H1 (cell line): ENCODE data around the gene BABAM1. TPM values are rescaled to one million over a fixed set of nuclear protein-coding genes. Genes with fewer than 3 reads are reported as not detected.

Experiments used
- SIN3A ChIP-seq, 2 experiments: IDR thresholded peaks in 1 of 2; conservative IDR thresholded peaks in 1 of 2; 2 replicates each; pipeline ENCODE4 v1.6.1; 2011 to 2012; ENCODE audit warnings: low read length in 2 of 2, improper control_type of control experiment in 1 of 2, low read depth in 1 of 2, mild to moderate bottlenecking in 1 of 2
- polyA plus RNA-seq, 7 experiments: library from polyadenylated mRNA; depleted of rRNA in 3 of 7; stranded (reverse) in 5 of 7; unstranded in 2 of 7; fragments of >200 nt in 5 of 7; fragments of 200-250 nt in 2 of 7; gene quantifications; 1 replicate in 5 of 7; 2 replicates in 1 of 7; 4 replicates in 1 of 7; pipeline versions ENCODE4 v1.2.1 to v1.2.3, GENCODE V29; 2011 to 2013; ENCODE audit warnings: missing spikeins in 2 of 7, mixed read lengths in 2 of 7
- total RNA-seq: library from RNA; stranded (reverse); fragmentation: NEBNext Ultra II Directional; extraction: Animal tissue kit (Norgen Biotek cat#: 25700); gene quantifications from 2 replicates; pipeline ENCODE4 v1.2.1, GENCODE V29; 2021

BABAM1 gene
- total and polyA plus RNA-seq, 2 of the 8 experiments (the other 6 are each of a cell fraction or from before 2014, with no cell fraction given), result 127 to 133 TPM

- TF ChIP-seq SIN3A (conservative IDR thresholded peaks at IDR 0.05 in 1 of 2, IDR thresholded peaks at IDR 0.05 in 1 of 2; ENCODE audit: low read depth in 1 of 2, low read length in 2 of 2), result no peak
Observed at GRCh38 chr19:17240826-17241399, 26.3 kb upstream of the BABAM1 start (continued).
